ENCODE data around the gene SH2B3.

SH2B3 gene

GRCh38 chr12:111469401-111469800, 63.7 kb downstream of the SH2B3 start:
- Histone ChIP-seq H2AFZ (ENCODE audit: low read depth, low read length, severe bottlenecking) (no peak overlapping the region), H3K79me2 (ENCODE audit: insufficient read depth, low read length) (no peaks in the 10 kb centered on the region), H4K20me1 (ENCODE audit: low read depth, low read length) (no peaks in the 10 kb centered on the region), H3K27me3 (ENCODE audit: low read length) (no peaks in the 10 kb centered on the region), H3K4me3 (ENCODE audit: insufficient read depth, low read length, poor library complexity, severe bottlenecking) (no peak overlapping the region), H3K36me3 (ENCODE audit: low read length) (peaks cover 19% of the 10 kb centered on the region; the same call in 1 of the 2 replicates), H3K4me2 (ENCODE audit: low read depth, low read length, poor library complexity, severe bottlenecking) (no peak overlapping the region), H3K9ac (ENCODE audit: low read length) (no peak overlapping the region), H3F3A (ENCODE audit: insufficient read depth) (peaks cover 12% of the 10 kb centered on the region), H3K27ac (ENCODE audit: low read depth, low read length) (no peak overlapping the region), H3K9me2 (replicated peaks; ENCODE audit: insufficient read depth, low read length) (no peaks in the 10 kb centered on the region), H3K9me3 (ENCODE audit: insufficient read depth, low read length) (no peaks in the 10 kb centered on the region)
- TF ChIP-seq CTCF (IDR thresholded peaks at IDR 0.05; ENCODE audit: insufficient read depth, low read length, poor library complexity, severe bottlenecking), result no peak
- TF ChIP-seq EZH2phosphoT487 (conservative IDR thresholded peaks at IDR 0.05; ENCODE audit: low read length), result no peak

GRCh38 chr12:111471236-111471635, 65.5 kb downstream of the SH2B3 start:
- Histone ChIP-seq H3K79me2 (ENCODE audit: insufficient read depth, low read length) (no peaks in the 10 kb centered on the region), H3K27ac (ENCODE audit: low read depth, low read length) (no peak overlapping the region), H3K4me2 (ENCODE audit: low read depth, low read length, poor library complexity, severe bottlenecking) (no peak overlapping the region), H4K20me1 (ENCODE audit: low read depth, low read length) (no peaks in the 10 kb centered on the region), H3K36me3 (ENCODE audit: low read length) (peaks cover 15% of the 10 kb centered on the region; the same call in 1 of the 2 replicates), H3K9me3 (ENCODE audit: insufficient read depth, low read length) (no peaks in the 10 kb centered on the region), H2AFZ (ENCODE audit: low read depth, low read length, severe bottlenecking) (no peak overlapping the region), H3K4me3 (ENCODE audit: insufficient read depth, low read length, poor library complexity, severe bottlenecking) (no peak overlapping the region), H3F3A (ENCODE audit: insufficient read depth) (peaks cover 12% of the 10 kb centered on the region), H3K27me3 (ENCODE audit: low read length) (no peaks in the 10 kb centered on the region), H3K9me2 (replicated peaks; ENCODE audit: insufficient read depth, low read length) (no peaks in the 10 kb centered on the region), H3K9ac (ENCODE audit: low read length) (no peak overlapping the region)
- TF ChIP-seq CTCF (IDR thresholded peaks at IDR 0.05; ENCODE audit: insufficient read depth, low read length, poor library complexity, severe bottlenecking), result no peak

- Histone ChIP-seq H3K27ac (ENCODE audit: low read depth, low read length) (no peak overlapping the region), H3K4me2 (ENCODE audit: low read depth, low read length, poor library complexity, severe bottlenecking) (no peak overlapping the region), H3K79me2 (ENCODE audit: insufficient read depth, low read length) (no peaks in the 10 kb centered on the region), H3K27me3 (ENCODE audit: low read length) (no peaks in the 10 kb centered on the region), H3K9me3 (ENCODE audit: insufficient read depth, low read length) (no peaks in the 10 kb centered on the region), H2AFZ (ENCODE audit: low read depth, low read length, severe bottlenecking) (no peak overlapping the region), H3K4me3 (ENCODE audit: insufficient read depth, low read length, poor library complexity, severe bottlenecking) (no peak overlapping the region), H3K9me2 (replicated peaks; ENCODE audit: insufficient read depth, low read length) (no peaks in the 10 kb centered on the region), H3F3A (ENCODE audit: insufficient read depth) (peaks cover 11% of the 10 kb centered on the region; the same call in 1 of the 2 replicates), H3K36me3 (ENCODE audit: low read length) (peaks cover 22% of the 10 kb centered on the region; the same call in 1 of the 2 replicates), H4K20me1 (ENCODE audit: low read depth, low read length) (no peaks in the 10 kb centered on the region), H3K9ac (ENCODE audit: low read length) (no peak overlapping the region)
- TF ChIP-seq EZH2phosphoT487 (conservative IDR thresholded peaks at IDR 0.05; ENCODE audit: low read length) (no peak), CTCF (IDR thresholded peaks at IDR 0.05; ENCODE audit: insufficient read depth, low read length, poor library complexity, severe bottlenecking) (no peak)
Observed at GRCh38 chr12:111482462-111482861, 76.7 kb downstream of the SH2B3 start.

Measured in SU-DHL-6 (cell line).